GM18867 (cell line): ENCODE results near the gene RBP7.
"Not testable (repeated sequence)": the region's sequence is repeated elsewhere in the genome, so short reads cannot be mapped to it uniquely, and the experiment has no call there.

ENCODE experiments used
- ATAC-seq: cut with Tn5 transposase; IDR thresholded peaks from one replicate; pipeline ENCODE4 v1.9.1; 2021; ENCODE audit warnings: mild to moderate bottlenecking, moderate library complexity; ENCODE audit not compliant: unreplicated experiment

The RBP7 gene

GRCh38 chr1:9996624-9997582 lies at the start of gene RBP7:
Gene RBP7, plus strand, starts transcription at chr1:9997228. Its CDS starts 31 bp downstream, at chr1:9997259.
- no peak for ATAC-seq

- ATAC-seq: no peak
Measured at GRCh38 chr1:9957726-9958125, 39.3 kb upstream of the RBP7 start.

GRCh38 chr1:9960011-9960410 lies 37.0 kb upstream of the RBP7 start:
- no peak for ATAC-seq

- no peak for ATAC-seq
Measured at GRCh38 chr1:9960706-9961562, 36.1 kb upstream of the RBP7 start.

GRCh38 chr1:9984253-9984652 lies 12.8 kb upstream of the RBP7 start:
- no peak for ATAC-seq

- no peak for ATAC-seq
Measured at GRCh38 chr1:9985001-9985400, 12.0 kb upstream of the RBP7 start.

- no peak for ATAC-seq
Measured at GRCh38 chr1:9989773-9990172, 7.3 kb upstream of the RBP7 start.

- no peak for ATAC-seq
Measured at GRCh38 chr1:9990944-9991343, 6.1 kb upstream of the RBP7 start.

- ATAC-seq: no peak
Measured at GRCh38 chr1:9992910-9993309, 4.1 kb upstream of the RBP7 start.

GRCh38 chr1:9993561-9994075 lies 3.4 kb upstream of the RBP7 start:
- no peak for ATAC-seq

- no peak for ATAC-seq
Measured at GRCh38 chr1:10001016-10001665, 4.1 kb downstream of the RBP7 start.

GRCh38 chr1:10005248-10005647 lies 8.2 kb downstream of the RBP7 start:
- not testable (repeated sequence) for ATAC-seq

- no peak for ATAC-seq
Measured at GRCh38 chr1:10007169-10007568, 10.1 kb downstream of the RBP7 start.

- ATAC-seq: no peak
Measured at GRCh38 chr1:10014016-10014415, 17.0 kb downstream of the RBP7 start.

GRCh38 chr1:10019561-10019960 lies 22.5 kb downstream of the RBP7 start:
- no peak for ATAC-seq

GRCh38 chr1:10020086-10020485 lies 23.1 kb downstream of the RBP7 start:
- ATAC-seq: no peak

- not testable (repeated sequence) for ATAC-seq
Measured at GRCh38 chr1:10020678-10021077, 23.6 kb downstream of the RBP7 start.

- ATAC-seq: not testable (repeated sequence)
Measured at GRCh38 chr1:10021992-10022391, 25.0 kb downstream of the RBP7 start.

GRCh38 chr1:10022656-10023055 lies 25.6 kb downstream of the RBP7 start:
- no peak for ATAC-seq

GRCh38 chr1:10025354-10025753 lies 28.3 kb downstream of the RBP7 start:
- no peak for ATAC-seq

GRCh38 chr1:10027027-10027426 lies 30.0 kb downstream of the RBP7 start:
- no peak for ATAC-seq
